Activated CD4-positive, alpha-beta T cell treated with anti-CD3 and anti-CD28 coated beads, Interleukin-2, Interleukin-4, amounts not matched to agents 100 ng/mL and 50 ng/mL, durations not matched to agents 16 hours and 8 hours (primary cell): ENCODE measurements around the gene MCM5.
A peak's percentile ranks its signal among the peaks of the same experiment; 100 is the strongest.
"Not testable (repeated sequence)": the region's sequence is repeated elsewhere in the genome, so short reads cannot be mapped to it uniquely, and the experiment has no call there.

ENCODE experiments used
- DNase-seq: peaks from one replicate; pipeline ENCODE4 v3.0.0-alpha.2; 2020; ENCODE audit warnings: low spot score

The MCM5 gene

DNA sequence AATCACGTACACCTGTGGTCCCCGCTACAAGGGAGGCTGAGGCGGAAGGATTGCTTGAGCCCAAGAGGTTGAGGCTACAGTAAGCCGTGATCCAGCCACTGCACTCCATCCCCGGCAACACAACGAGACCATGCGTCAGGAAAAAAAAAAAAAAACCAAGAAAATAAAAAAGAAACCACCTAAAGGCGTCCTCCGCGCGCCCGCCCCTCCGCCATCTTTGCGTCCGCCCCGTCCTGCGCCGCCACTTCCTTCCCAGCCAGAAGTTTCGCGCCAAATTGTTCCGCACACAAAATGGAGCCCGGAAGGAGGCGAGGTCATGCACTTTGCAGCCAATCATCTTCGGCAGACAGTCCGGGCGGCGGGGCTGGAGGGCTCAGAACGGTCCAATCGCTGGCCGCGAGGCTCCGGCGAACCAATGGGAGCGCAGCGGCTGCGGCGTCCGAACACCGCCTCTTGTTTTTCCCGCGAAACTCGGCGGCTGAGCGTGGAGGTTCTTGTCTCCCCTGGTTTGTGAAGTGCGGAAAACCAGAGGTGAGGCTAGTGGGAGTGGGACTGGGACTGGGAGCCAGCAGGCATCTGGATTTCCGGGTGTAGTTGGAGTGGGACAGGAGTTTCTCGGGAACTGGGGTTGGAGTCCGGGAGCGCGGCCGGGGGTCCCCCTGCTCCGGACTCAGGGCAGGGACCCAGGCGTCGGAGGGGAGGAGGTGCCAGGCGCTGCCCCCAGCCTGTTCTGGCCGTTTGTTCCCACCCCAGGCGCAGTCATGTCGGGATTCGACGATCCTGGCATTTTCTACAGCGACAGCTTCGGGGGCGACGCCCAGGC lies at the start of gene MCM5:
TSS of gene MCM5 (plus strand) at position 463 of the 823 bp plus-strand sequence. CDS start at position 762, 299 bp downstream.
- DNase-seq, result peak; percentile 99

GRCh38 chr22:35350539-35351503 lies 49.1 kb upstream of the MCM5 start:
- peak; percentile 93 for DNase-seq

GRCh38 chr22:35352214-35353111 lies 47.5 kb upstream of the MCM5 start:
- DNase-seq, result peak; percentile 74

DNA sequence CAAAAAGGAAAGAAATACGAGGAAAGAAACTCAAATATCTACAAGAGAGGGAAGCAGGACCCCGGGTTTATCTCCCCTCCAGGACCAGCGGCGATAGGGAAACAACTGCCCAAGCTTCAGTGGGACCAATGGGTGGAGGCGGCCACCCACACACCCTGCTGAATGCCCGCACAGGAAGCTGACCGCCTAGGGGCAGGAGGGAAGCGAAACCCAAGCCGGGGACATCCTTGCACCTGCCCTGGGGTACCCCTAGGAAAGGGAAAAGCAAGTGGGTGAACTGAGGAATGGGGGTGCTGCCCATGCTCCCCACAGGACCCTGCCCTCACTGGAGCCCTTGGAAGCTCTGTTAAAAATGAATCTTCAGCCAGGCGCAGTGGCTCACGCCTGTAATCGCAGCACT lies 46.6 kb upstream of the MCM5 start:
- DNase-seq, result no peak

GRCh38 chr22:35354068-35354467 lies 45.9 kb upstream of the MCM5 start:
- DNase-seq, result no peak

DNA sequence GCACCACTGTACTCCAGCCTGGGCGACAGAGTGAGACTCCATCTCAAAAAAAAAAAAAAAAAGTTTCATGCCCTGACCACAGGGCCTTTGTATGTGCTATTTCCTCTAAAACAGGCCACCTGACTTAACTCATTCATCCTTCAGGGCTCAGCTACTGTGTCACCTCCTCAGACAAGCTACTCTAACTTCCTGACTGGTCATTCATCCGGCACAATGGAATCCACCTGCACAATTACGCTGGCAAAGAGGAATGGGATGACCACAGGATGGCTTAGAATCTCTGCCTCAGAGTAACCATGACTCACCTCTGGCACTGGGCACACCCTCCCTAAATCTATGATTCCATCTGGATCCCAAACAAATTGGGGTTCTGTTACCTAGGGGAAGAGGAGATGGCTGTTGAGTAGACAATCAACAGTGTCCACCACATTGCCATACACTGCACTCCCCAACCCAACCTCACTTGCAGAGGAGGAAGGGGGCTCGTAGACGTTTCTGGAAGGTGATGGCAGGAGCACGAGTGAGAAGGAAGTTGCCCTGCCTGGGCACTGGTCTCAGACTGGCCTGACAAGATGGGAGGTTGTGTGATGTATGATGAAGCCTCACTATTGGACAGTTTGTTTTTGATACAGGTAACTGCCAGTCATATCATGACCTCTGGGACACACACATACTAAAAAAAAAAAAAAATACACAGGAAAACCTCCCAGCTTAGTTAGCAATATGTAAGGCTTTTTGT lies 41.9 kb upstream of the MCM5 start:
- DNase-seq, result no peak

DNA sequence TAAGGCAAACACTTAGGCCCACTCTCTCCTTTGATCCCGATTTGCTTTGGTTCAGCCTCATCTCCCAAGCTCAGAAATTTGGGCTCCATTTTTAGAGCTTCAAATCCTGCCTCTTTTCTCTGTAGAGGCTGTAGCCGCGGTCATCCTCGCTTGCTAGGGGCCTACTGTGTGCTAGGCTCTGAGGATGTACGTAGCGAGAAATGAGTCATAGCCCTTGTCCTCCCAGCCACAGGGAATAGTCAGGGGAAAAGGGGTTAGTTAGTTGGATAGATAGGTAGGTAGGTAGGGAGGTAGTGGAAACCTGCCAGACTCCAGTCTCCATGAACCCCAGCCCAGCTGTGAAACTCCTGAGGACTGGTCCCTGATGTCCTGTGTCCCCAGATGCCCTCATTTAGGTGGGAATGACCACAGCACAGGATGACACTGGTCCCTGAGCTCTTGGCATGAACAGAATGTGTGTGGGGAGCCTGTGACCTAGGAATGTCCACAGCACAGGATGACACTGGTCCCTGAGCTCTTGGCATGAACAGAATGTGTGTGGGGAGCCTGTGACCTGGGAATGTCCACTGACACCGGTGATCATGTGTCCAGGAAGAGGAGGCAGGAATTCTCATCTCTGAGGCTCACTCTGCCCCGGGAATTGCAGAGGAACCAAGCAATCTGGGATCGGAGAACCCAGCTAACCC lies 40.4 kb upstream of the MCM5 start:
- no peak for DNase-seq

DNA sequence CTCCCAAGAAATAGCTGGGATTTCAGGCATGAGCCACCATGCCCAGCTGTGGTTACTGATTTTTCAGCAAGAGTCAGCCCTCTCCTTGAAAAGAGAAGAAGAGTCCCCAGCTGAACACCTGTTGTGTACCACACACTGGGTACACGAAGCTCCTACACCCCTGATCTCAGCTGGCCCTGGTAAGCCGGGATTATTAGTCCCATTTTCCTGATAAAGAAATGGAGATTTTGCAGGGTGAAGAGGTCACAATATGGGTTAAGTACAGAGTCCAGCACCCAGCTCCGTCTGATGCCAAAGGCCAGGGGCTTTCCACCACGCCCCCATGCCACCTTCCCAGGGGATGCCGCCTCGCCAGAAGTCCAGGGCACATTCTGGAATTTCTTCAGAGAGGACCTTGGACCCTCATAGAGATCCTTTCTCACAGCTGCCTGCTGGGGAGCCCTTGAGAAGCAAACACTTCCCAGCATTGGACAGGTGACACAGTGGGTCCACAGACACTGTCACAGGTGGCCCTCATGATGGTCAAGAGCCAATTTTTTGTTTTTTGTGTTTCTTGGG lies 38.9 kb upstream of the MCM5 start:
- no peak for DNase-seq

DNA sequence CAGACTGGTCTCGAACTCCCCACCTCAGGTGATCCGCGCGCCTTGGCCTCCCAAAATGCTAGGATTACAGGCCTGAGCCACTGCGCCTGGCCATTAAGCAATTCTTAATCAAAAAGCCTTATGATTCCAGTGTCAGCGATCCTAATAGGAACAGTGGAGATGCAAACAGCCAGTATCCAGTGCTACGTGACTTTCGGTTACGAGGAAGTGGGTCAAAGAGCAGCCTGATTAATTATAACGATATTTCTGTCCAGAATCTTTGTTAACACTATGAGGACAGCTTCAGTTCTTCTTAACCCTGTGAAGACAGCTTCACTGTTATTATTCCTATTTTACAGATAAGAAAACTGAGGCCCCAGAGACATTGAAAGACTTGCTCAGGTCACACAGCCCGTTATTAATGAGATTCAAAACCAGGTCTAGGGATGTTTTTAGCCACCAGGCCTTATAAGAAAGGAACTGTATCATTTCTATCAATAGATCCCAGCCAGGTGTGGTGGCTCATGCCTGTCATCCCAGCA lies 36.3 kb upstream of the MCM5 start:
- no peak for DNase-seq

GRCh38 chr22:35364230-35364629 lies 35.7 kb upstream of the MCM5 start:
- not testable (repeated sequence) for DNase-seq

- no peak for DNase-seq
These were observed 32.5 kb upstream of the MCM5 start for GRCh38 chr22:35367331-35367886.

GRCh38 chr22:35368386-35368785 lies 31.6 kb upstream of the MCM5 start:
- no peak for DNase-seq

DNA sequence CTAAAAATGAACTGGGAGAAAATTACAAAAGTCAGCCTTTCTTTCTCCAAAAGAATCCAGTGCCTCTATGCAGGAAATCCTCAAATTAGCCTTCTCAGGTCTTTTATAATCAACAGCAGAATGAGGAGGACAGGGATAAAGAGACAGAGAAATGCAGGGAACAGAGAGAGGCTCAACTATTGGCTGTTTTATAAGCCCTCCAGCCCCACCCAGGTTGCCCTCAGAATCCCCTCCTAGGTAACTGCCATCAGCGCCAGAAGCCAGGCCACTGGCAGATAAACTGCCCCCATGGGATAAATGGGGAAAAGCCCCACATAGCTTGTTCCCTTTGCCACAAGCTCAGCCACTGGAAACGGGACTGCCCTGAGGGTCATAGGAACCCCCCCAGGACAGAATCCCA lies 29.9 kb upstream of the MCM5 start:
- no peak for DNase-seq

- DNase-seq, result no peak
These were observed 26.2 kb upstream of the MCM5 start for GRCh38 chr22:35373781-35374180.

DNA sequence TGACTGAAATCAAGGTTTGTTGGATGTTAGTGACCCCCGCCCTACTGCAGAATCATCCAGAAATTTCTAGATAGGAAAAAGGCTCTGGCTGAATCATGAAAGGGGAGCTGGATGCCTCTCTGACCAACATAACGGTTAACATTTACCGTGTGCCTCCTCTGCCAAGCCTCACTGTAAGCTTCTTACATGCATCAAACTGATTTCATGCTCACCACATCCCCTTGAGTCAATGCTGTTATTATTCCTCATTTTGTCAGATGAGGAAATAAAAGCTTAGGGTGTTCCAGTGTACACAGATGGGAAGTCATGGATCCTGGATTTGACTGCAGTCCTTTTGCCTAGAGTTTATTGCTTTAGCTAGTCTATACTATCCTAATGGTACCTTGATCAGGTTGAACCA lies 24.9 kb upstream of the MCM5 start:
- no peak for DNase-seq

- no peak for DNase-seq
These were observed 24.4 kb upstream of the MCM5 start for GRCh38 chr22:35375526-35375925.

DNA sequence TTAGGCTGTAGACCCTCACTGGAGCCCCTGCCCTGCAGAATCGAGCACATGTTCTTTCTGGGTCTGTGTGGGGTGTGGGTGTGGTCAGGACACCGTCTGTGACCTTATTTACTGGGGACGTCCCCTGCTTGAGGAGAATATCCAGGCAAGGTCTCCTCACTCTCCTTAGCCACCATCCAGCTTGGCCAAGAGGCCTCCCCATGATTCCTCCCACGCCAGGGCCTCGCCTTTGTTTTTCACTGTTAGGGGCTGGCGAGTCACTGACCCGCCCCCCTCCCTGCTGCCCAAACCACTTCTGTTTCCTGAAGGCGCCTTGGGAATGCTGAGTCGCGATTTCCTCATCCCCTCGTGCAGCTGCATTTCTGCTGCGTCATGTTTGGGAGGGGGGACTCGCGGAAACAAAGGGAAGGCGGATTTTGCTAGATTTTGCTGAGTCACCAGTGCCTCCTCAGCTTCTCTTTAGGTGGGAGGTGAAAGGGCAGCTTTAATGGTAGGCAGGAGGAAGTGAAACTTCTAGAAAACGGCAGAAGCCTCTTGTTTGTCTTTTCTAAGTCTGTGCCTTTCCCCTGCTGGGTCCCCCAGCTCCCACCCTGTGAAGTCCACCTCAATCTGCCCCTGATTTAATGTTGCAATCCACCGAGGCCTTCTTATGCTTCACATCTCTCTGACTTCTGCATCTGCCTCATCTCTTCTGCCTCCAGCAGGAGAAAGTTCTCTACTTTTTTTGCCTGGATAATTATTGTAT lies 23.0 kb upstream of the MCM5 start:
- DNase-seq, result peak; percentile 62

DNA sequence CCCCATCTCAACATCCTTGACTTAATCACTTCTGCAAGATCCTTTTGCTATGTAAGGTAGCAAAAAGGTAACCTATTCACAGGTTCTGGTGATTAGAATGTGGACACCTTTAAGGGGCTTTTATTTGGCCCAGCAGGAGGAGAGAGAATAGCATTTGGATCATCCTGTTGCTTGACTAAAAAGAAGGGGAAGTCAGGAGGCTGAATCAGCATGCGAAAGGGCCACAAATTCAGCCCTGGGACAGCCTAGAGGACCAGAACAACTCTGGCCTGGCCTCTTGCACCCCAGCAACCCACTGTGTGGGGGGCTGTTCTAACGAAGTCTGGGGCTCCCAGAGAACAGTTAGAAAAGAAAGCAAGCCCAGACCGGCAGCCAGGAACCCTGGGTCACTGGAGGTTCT lies 22.2 kb upstream of the MCM5 start:
- DNase-seq, result no peak

DNA sequence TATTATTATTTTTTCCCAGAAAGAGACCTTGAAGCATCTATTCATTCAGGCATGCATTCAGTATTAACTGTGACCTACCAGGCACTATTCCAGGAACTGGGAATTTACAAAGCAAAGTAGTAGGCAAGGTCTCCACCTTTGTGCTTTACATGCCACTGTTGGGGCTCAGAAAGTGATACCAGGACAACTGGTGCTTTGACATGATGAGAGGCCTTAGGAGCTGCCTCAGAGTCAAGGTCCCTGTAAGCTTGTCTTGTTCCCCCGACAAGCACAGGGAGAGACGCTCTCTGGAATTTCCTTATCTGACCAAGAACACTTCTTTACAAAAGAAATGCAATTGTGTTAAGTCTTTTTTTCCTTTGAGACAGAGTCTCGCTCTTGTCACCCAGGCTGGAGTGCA lies 21.3 kb upstream of the MCM5 start:
- no peak for DNase-seq
